Activated T-helper 2 cell treated with anti-CD3 and anti-CD28 coated beads, Interferon-gamma antibody, Interleukin-2, Interleukin-4, amounts not matched to agents 10 μg/mL and 5 μg/mL and 100 μg/mL, durations not matched to agents 14 hours and 24 hours and 36 hours (primary cell): Measurements from ENCODE around the gene NAPB. TPM values are rescaled to one million over a fixed set of nuclear protein-coding genes. Genes with fewer than 3 reads are reported as not detected.

ENCODE experiments used
- DNase-seq: peaks from one replicate; pipeline ENCODE4 v3.0.0; 2021; ENCODE audit warnings: low spot score
- H3K27ac Mint-ChIP-seq: one replicate; pipeline ENCODE4 v1.8.0; 2021; ENCODE audit warnings: mixed read lengths
- H3K27me3 Mint-ChIP-seq: one replicate; pipeline ENCODE4 v1.8.0; 2021; ENCODE audit warnings: low read depth, mixed read lengths
- H3K36me3 Mint-ChIP-seq: one replicate; pipeline ENCODE4 v1.8.0; 2021; ENCODE audit warnings: low read depth, mixed read lengths
- H3K4me1 Mint-ChIP-seq: one replicate; pipeline ENCODE4 v1.8.0; 2021; ENCODE audit warnings: low read depth, mixed read lengths
- H3K4me3 Mint-ChIP-seq: one replicate; pipeline ENCODE4 v1.8.0; 2021; ENCODE audit warnings: low read depth, mild to moderate bottlenecking, moderate library complexity, mixed read lengths
- H3K9me3 Mint-ChIP-seq: one replicate; pipeline ENCODE4 v1.8.0; 2021; ENCODE audit warnings: mixed read lengths
- intact Hi-C: fragments of 100-400 bp; cut with micrococcal nuclease; formaldehyde crosslinking; loops from one replicate; pipeline ENCODE4 v1.15.1; 2023
- total RNA-seq: library from RNA; stranded (reverse); gene quantifications from 2 replicates; pipeline ENCODE4 v1.2.3, GENCODE V29; 2022

NAPB gene
- total RNA-seq, 1 donor from 2014 or later: 13.8 TPM

DNA sequence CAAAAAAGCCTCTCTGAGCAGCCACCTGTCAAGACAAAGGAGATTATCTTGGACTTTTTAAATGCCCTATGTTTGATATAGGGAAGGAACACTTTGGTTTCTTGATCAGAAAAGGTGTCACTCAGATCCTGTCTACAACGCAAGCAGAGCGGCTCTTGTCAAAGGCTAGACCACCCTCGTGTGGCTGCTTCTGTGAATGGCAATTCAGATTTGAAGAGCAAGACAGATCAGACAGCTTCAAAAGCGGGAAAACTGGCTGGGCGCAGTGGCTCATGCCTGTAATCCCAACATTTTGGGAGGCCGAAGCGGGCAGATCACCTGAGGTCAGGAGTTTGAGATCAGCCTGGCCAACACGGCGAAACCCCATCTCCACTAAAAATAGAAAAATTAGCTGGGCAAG lies 80.8 kb downstream of the NAPB start:
- Mint-ChIP-seq H3K4me3 (no peak overlapping the region), H3K27ac (no peak overlapping the region), H3K4me1 (peaks cover 7% of the 10 kb centered on the region), H3K27me3 (peaks cover 2% of the 10 kb centered on the region), H3K9me3 (no peaks in the 10 kb centered on the region), H3K36me3 (no peaks in the 10 kb centered on the region)
- DNase-seq: no peak
- intact Hi-C loops: loop anchor here (5.0 to 10.0 kb wide), 2 partner anchors 648 to 1006 kb away; no protein-coding TSS in a partner anchor

DNA sequence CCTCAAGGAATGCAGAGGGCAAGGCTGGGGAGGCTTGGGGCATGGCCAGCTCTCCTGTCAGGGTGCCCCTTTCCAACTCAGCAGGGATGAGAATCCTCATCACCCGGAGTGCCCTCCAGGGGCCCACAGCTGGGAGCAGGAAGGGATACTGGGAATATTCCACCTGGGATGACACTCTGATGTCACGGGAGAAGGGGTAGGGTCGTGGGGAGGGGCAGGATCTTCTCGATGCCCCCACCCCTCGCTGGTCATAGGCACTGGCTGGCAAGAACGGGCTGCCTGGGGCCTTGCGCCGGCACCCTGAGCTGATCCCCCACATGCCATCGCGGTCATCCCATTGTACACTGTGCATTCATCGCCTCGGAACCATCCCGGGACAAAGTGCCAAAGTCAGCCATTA lies 81.3 kb downstream of the NAPB start:
- intact Hi-C loops: loop anchor here (5.0 to 10.0 kb wide), 2 partner anchors 648 to 1005 kb away; no protein-coding TSS in a partner anchor
- Mint-ChIP-seq H3K27me3 (peaks cover 2% of the 10 kb centered on the region), H3K36me3 (no peaks in the 10 kb centered on the region), H3K4me3 (no peak overlapping the region), H3K9me3 (no peaks in the 10 kb centered on the region), H3K4me1 (peaks cover 7% of the 10 kb centered on the region), H3K27ac (no peak overlapping the region)
- DNase-seq: no peak

DNA sequence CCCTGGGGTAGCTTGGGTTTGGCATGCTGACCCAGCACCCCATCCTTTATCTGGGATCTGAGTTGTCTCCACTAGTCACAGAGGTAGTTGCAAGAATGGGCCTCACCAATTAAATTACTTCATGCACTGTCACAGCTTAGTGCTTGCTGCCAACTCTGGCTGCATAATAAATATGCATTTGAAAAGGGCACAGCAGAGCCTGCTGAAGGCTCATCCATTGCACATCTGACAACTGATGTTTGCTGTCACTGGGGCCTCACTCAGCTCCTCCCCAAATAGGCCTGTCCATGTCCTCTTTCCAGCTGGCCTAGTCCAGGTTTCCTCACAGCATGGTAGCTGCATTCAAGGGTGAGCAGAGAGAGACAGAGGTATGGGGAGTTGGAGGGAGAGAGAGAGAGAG lies 84.0 kb downstream of the NAPB start:
- H3K27me3 Mint-ChIP-seq: peaks cover 2% of the 10 kb centered on the region
- H3K9me3 Mint-ChIP-seq: no peaks in the 10 kb centered on the region
- no peak overlapping the region for H3K27ac Mint-ChIP-seq
- intact Hi-C loops: no loop called here
- no peak overlapping the region for H3K4me3 Mint-ChIP-seq
- H3K36me3 Mint-ChIP-seq: no peaks in the 10 kb centered on the region
- H3K4me1 Mint-ChIP-seq: peaks cover 12% of the 10 kb centered on the region
- DNase-seq: no peak

DNA sequence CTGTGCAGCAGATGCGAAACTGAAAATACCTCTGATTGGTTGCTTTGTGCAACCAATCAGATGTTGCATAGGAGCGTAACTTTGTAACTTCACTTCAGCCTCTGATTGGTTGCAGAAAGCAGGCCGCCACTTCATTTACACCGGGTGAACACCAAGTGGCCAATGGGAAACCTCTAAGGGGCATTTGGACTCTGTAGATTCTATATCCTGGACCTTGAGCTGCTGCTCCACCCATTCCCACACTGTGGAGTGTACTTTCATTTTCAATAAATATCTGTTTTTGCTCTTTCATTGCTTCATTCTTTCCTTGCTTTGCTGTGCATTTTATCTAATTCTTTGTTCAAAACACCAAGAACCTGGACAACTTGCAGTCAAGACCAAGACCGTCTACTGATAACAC lies 84.8 kb downstream of the NAPB start:
- H3K27ac Mint-ChIP-seq: no peak overlapping the region
- H3K27me3 Mint-ChIP-seq: peaks cover 2% of the 10 kb centered on the region
- no peaks in the 10 kb centered on the region for H3K36me3 Mint-ChIP-seq
- intact Hi-C loops: no loop called here
- H3K9me3 Mint-ChIP-seq: no peaks in the 10 kb centered on the region
- DNase-seq: no peak
- no peak overlapping the region for H3K4me3 Mint-ChIP-seq
- peaks cover 12% of the 10 kb centered on the region for H3K4me1 Mint-ChIP-seq

DNA sequence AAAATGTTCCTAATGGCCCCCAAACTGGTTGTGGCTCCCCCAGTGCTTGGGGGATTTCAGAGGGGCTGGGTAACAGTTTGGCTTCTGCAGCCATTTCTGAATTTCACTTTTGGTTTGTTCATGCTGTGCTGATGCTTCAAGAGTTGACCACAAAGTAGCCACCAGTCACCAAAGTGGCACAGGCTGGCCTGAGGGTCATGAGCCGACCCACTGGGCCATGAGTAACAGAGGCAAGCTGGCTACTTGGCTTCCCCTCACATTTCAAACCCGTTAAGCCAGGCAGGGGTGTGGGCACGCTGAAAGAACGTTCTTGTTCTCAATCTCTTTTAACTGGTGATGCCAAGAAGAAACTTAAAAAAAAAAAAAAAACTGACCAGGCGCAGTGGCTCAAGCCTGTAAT lies 85.8 kb downstream of the NAPB start:
- H3K36me3 Mint-ChIP-seq: no peaks in the 10 kb centered on the region
- peaks cover 12% of the 10 kb centered on the region for H3K4me1 Mint-ChIP-seq
- no peak overlapping the region for H3K27ac Mint-ChIP-seq
- no peak overlapping the region for H3K4me3 Mint-ChIP-seq
- DNase-seq: no peak
- intact Hi-C loops: no loop called here
- no peaks in the 10 kb centered on the region for H3K9me3 Mint-ChIP-seq
- H3K27me3 Mint-ChIP-seq: peaks cover 2% of the 10 kb centered on the region

DNA sequence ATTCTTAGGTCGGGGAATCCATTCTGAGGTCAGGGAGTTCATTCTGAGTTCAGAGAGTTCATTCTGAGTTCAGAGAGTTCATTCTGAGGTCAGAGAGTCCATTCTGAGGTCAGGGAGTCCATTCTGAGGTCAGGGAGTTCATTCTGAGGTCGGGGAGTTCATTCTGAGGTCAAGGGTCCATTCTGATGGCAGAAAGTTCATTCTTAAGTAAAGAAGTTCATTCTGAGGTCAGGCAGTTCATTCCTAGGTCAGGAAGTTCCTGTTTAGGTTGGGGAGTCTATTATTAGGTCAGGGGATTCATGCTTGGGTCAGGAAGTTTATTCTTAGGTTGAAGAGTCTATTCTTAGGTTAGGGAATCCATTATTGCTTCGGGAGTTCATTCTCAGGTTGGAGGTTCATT lies 87.2 kb downstream of the NAPB start:
- no peak for DNase-seq
- Mint-ChIP-seq H3K4me3 (no peak overlapping the region), H3K36me3 (no peaks in the 10 kb centered on the region), H3K27me3 (no peaks in the 10 kb centered on the region), H3K4me1 (peaks cover 12% of the 10 kb centered on the region), H3K27ac (no peak overlapping the region), H3K9me3 (no peaks in the 10 kb centered on the region)
- intact Hi-C loops: no loop called here

DNA sequence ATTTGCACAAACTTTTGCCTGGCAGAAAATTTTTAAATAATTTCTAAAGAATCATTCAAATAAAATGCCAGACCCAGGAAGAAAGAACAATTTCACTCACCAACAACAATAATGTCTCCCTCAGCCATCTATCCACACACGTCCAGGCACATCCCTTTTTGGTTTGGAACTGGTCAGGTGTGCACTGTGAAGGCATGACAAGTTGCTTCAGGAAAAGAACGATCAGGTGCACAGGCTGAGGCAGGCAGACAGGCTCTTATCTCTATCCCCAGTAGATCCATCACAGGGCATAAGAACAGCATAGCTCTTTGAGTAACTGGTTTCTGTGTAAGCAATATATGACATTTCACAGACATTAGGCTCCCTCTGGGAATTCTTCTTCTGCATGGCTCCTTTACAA lies 88.8 kb downstream of the NAPB start:
- no peaks in the 10 kb centered on the region for H3K36me3 Mint-ChIP-seq
- peaks cover 12% of the 10 kb centered on the region for H3K4me1 Mint-ChIP-seq
- no peak for DNase-seq
- no peaks in the 10 kb centered on the region for H3K9me3 Mint-ChIP-seq
- no peak overlapping the region for H3K27ac Mint-ChIP-seq
- no peak overlapping the region for H3K4me3 Mint-ChIP-seq
- no peaks in the 10 kb centered on the region for H3K27me3 Mint-ChIP-seq
- intact Hi-C loops: no loop called here

DNA sequence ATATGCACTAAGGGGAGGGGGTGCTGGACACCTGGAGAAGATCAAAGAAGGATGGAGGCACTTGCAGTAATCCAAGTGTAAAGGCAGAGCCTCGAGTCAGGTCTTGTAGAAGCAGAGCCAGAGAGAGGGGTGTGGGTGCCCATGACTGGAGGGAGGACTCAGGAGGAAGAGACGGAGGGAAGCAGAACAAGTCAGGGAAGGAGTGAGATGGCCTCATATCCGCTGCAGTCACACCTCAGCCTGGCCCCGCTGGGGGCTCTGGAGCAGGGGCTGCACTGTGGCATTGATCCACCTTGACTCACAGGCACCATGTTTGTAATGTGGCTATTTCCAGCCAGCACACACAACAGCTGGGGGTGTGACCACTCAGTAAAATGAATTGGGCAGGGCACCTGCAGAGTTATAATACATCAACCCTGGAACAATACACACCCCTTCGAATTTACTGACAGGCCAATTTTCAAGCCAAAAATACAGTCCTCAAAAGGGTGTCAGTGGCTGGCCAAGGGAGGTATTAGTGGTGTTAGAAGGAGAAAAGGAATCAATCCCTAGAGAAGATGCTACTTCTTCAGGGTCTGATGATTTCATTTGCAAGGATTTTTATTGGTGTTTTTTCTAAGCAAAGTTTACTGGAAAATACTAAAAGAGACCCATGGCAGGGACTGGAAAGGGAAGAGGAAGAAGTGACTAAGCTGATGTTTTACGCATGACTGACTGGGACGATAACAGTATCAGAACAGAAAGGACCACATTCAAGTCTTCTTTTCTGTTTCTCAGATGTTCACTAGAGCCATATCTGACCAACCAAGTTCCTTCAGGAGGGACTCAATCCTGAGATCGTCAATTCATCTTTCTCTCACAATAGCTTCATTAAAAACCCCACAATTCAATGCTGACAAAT lies 89.6 kb downstream of the NAPB start:
- Mint-ChIP-seq H3K27me3 (no peaks in the 10 kb centered on the region), H3K4me1 (peaks cover 11% of the 10 kb centered on the region), H3K4me3 (no peak overlapping the region), H3K36me3 (no peaks in the 10 kb centered on the region), H3K27ac (no peak overlapping the region), H3K9me3 (no peaks in the 10 kb centered on the region)
- DNase-seq: no peak
- intact Hi-C loops: no loop called here

DNA sequence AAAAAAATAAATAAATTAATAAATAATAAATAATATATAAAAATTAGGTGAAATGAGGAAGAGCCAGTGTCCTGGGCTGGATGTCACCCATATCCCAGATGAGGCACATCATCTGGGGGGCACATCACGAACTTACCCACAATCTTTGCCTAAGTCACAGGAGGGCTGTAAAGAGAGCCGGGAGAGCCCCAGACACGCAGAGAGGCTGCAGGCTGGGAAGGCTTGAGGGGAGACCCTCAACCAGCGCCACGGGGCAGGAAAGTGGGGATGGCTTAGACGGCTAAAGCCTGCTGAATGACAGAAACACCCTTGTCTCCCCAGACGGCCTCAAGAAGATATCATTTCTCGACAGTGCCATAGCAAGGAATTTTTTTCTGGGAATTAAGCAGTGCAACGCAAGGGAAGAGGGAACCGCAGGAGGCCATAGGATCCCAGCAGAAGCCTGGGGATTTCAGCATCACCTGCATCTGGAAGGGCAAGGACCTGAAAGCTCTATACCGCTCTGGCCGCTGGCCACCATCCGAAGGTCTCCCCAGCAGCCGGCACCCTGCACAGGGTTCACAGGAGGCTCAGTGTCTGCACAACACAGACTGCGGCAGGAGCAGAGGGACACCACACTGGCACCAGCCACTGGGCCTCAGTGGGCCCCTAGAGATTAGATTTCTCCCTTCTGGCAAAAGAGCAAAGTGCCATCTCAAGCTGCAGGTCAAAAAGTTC lies 93.5 kb downstream of the NAPB start:
- Mint-ChIP-seq H3K4me1 (no peaks in the 10 kb centered on the region), H3K9me3 (no peaks in the 10 kb centered on the region), H3K27me3 (no peaks in the 10 kb centered on the region), H3K4me3 (no peak overlapping the region), H3K36me3 (no peaks in the 10 kb centered on the region), H3K27ac (no peak overlapping the region)
- no peak for DNase-seq
- intact Hi-C loops: no loop called here

DNA sequence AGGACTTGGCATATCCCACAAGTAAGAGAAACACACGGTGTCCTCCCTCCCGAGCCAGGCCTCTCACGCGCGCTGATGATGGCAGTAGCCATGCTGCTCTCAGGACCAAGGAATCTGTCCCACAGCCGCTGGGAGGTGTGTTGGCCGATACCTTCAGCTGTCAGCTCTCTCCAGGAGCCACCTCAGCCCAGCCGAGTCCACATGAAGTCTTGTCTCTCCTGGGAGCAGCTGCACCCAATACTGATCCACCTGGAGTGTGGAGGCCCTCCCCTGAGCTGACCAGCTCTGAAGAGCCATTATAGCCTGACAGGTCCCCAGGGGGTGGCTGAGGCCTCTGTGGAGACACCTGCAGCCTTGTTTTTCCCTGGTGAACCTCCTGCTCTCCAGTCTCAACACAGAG lies 94.5 kb downstream of the NAPB start:
- Mint-ChIP-seq H3K27ac (no peak overlapping the region), H3K27me3 (no peaks in the 10 kb centered on the region), H3K9me3 (no peaks in the 10 kb centered on the region), H3K36me3 (no peaks in the 10 kb centered on the region), H3K4me3 (no peak overlapping the region), H3K4me1 (no peaks in the 10 kb centered on the region)
- DNase-seq: no peak
- intact Hi-C loops: no loop called here

DNA sequence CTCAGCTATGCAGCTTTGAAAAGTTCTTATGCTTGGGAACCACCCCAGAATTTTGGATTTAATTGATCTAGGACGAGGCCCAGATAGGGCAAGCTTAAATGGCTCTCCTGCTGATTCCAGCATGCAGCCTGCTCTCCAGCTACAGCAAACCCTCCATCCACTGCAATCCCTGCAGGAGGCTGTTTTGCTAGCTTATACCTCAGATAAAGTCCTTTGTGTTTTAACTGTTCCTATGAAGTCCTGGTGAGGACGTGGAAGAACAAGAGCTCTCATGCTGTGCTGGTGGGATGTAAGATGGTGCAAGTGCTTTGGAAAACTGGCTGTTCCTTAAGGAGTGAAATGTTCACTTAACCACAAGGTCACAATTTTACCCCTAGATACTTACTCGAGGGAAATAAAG lies 96.2 kb downstream of the NAPB start:
- H3K4me1 Mint-ChIP-seq: no peaks in the 10 kb centered on the region
- H3K27ac Mint-ChIP-seq: no peak overlapping the region
- H3K36me3 Mint-ChIP-seq: no peaks in the 10 kb centered on the region
- DNase-seq: no peak
- intact Hi-C loops: no loop called here
- H3K9me3 Mint-ChIP-seq: no peaks in the 10 kb centered on the region
- no peak overlapping the region for H3K4me3 Mint-ChIP-seq
- H3K27me3 Mint-ChIP-seq: no peaks in the 10 kb centered on the region
